CD4-positive, alpha-beta T cell treated with Interferon gamma for 1 hour (primary cell): ENCODE data around the gene STX1A.

Experiments
- DNase-seq: peaks from one replicate; pipeline ENCODE4 v3.0.0-alpha.2; 2020

Gene STX1A

GRCh38 chr7:73718905-73719805, at the start of gene STX1A:
TSS of gene STX1A (minus strand) at chr7:73719669. CDS start at chr7:73719631, 38 bp downstream.
- DNase-seq: peak; percentile 68

GRCh38 chr7:73768641-73769480, 49.4 kb upstream of the STX1A start:
- DNase-seq: no peak

GRCh38 chr7:73766556-73767229, 47.2 kb upstream of the STX1A start:
- no peak for DNase-seq

GRCh38 chr7:73762659-73762999, 43.2 kb upstream of the STX1A start:
- no peak for DNase-seq

GRCh38 chr7:73761854-73762658, 42.6 kb upstream of the STX1A start:
- no peak for DNase-seq

DNA sequence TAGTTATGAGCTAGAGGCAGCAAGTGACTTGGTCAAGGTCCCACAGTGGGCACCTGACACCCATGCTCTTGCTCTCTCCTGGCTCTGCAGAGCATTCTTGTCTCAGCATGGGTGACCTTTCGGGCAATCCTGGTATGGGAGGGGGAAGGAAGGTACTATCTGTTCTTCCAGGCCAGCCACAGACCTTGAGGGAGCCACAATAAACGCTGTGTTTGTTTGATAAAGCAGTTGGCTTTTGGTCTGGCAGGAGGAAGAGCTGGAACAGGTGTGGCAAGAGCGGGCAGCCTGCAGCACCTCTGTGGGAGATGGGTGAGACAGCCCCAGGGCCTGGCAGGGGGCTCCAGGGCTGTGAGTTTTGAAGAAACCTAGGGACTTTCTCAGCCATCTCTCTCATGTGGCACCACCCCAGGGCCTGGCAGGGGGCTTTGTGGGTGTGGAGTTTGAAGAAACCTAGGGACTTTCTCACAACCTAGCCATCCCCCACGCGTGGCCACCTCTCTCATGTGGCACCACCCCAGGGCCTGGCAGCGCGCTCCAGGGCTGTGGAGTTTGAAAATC, 39.2 kb upstream of the STX1A start:
- DNase-seq: no peak

GRCh38 chr7:73749931-73750776, 30.7 kb upstream of the STX1A start:
- DNase-seq: no peak

DNA sequence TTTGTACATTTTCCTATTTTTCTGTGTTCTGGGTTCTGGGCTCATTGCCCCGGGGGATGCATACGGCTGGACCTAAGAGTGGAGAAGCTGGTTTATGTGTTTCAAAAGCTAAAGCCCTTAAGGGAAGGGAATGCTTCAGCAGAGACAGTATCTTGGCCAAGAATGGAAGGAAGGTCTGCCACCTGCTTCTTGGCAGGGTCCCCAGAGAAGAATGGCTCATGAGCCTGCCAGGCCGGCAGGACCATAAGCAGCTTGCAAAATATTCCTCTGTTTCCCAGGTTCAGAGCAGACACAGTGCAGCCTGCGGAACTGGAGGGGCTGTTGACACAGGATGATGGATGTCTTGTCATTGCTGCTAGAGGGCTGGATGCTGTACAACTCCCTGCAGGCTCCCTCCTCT, 26.9 kb upstream of the STX1A start:
- no peak for DNase-seq

GRCh38 chr7:73742753-73743641, 23.5 kb upstream of the STX1A start:
- DNase-seq: peak; percentile 38

DNA sequence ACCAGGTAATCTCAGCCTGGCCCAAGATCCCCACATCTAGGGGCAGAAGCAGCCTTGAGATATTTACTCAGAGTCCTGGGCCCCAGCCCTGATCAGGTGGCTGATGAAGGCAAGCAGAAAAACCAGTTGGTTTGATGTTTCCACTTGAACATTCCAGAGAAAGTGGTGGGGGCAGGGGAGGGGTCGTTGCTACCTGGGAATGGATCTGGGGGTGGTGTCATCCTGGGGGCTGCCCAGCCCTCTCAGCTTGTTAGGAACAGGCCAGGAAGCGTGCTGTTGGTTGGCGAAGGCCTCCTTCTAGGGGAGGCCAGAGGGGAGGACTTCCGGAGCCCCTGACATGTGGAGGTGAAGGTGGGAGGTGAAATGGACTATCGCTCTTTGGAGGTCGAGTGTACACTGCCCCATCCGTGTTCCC, 22.9 kb upstream of the STX1A start:
- no peak for DNase-seq

DNA sequence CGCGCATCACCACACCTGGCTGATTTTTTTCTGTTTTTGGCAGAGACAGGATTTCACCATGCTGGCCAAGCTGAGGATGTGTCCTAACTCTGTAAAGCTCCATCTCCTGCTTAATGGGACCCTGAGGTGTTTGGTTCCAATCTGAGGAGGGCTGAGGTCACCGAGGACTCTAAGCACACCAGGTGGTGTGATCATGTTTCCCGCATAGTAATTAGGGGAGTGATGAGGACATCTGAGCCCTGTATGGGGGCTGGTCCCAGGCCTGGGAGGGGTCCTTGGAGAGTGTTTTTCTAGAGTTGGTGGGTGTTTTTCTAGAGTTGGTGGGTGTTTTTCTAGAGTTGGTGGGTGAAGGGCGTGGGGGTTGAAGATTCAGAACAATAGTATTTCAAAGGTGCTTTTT, 22.1 kb upstream of the STX1A start:
- no peak for DNase-seq

- no peak for DNase-seq
Measured at GRCh38 chr7:73740771-73741170, 21.3 kb upstream of the STX1A start.

DNA sequence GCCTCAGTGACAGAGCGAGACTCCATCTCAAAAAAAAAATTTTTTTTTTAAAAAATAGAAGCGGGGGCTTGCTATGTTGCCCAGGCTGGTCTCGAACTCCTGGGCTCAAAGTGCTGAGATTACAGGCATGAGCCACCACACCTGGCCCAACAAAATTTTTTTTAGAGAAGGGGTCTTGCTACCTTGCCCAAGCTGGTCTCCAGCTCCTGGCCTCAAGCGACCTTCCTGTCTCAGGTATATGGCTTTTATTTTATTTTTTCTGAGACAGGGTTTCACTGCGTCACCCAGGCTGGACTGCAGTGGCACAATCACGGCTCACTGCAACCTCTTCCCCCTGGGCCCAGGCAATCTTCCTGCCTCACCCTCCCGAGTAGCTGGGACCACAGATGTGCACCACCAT, 20.7 kb upstream of the STX1A start:
- no peak for DNase-seq

- no peak for DNase-seq
Measured at GRCh38 chr7:73739387-73739767, 19.9 kb upstream of the STX1A start.

- DNase-seq: peak; percentile 95
Measured at GRCh38 chr7:73738612-73739386, 19.3 kb upstream of the STX1A start, which contains the start of gene ABHD11. TSS of gene ABHD11 (minus strand) at chr7:73738802. CDS start at chr7:73738770, 32 bp downstream.

DNA sequence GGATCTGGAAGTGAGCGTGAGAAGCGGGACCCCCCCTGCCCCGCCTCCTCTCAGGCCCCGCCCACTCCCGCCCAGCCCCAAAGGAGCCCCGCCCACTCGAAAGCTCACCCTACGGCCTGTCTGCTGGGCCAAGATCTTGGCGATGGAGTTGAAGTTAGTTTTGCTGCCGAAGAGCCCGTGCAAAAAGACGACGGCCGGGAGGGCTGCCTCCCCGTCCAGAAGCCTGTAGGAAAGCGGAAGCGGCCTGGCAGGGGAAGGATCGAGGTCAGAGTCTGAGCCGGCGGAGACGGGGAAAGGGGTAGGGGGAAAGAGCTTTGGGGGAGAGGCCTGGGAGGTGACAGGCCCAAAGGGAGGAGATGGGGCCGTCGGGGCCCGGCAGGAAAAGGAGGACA, 18.7 kb upstream of the STX1A start:
- peak; percentile 49 for DNase-seq

DNA sequence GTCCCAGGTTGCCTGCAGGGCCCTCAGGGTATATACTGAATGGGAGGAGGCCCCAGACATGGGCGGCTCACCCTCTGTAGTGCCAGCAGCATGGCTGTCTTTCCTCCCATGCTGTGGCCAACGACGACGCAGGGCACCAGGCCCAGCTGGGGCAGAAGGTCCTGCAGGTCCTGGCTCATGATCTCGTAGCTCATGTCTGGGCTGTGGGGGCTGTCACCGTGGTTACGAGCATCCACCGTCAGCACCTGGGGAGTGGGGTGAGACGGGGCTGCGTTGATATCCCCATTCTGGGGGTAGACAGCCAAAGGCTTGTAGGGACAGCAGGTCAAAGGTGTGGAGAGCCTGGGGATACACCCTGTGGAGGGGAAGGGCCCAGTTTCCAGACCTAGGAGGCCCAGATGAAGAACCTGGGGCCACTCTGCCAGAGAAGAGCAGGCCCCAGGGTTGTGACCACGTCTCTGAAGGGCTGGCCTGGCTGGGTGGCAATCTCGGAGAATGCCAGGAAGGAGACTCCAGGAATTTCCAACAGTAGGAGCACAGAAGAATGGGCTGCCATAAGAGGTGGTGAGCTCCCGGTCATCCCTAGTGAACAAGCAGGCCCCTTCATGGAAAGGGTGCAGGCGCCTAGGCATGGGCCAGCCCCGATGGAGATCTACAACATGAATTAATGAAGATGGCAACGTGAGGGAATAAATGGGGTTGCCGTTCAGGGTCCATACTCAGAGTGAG, 18.2 kb upstream of the STX1A start:
- DNase-seq: no peak

DNA sequence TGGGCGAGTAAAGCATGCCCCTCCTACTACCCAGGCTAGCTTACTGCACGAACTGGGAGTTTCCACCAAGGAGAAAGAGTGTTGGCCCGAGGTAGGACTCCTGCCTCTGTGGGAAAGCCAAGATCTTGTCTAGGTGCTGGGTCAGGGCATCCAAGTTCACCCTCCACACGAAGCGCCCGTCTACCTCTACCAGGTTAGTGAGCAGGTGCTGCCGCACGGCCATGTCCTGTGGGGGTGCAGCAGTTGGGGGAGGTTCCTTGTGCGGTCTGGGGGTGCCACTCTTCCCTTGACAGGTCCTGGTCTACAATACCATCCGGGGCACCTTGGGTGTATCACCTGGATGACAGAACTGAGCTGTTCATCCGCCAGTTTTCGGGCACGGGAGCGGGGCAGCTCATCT, 17.4 kb upstream of the STX1A start:
- DNase-seq: no peak

DNA sequence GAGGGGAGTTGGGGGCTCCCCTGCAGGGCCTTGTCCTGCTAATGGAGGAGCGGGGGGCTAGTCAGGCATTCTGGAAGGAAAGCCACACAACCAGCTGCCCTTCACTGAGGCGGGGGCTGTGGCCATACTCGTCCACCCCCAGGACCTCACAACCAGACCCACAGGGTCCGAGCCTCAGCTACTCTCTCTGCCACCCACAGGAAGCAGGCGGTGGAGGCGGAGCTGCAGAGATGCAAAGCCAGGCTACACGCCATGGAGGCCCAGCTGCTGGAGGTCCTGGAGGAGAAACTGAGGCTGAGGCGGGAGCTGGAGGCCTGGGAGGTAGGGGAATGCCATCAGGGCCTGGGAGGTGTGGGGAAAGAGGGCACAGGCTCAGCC, 16.0 kb upstream of the STX1A start:
- no peak for DNase-seq
